Peyer's patch (tissue), 4 donors: ENCODE data around the gene SLC13A5.

Source experiments
- CTCF ChIP-seq, 6 experiments: fragments of 450-650 bp in 4 of 6; fragments of 200-600 bp in 2 of 6; sonication (generic) in 1 of 6; IDR thresholded peaks; one replicate each; pipeline ENCODE4 v1.5.1; 2017 to 2019; ENCODE audit warnings: antibody characterized with exemption in 6 of 6, mild to moderate bottlenecking in 3 of 6, moderate library complexity in 1 of 6
- POLR2A ChIP-seq, 2 donors: fragments of 450-650 bp; IDR thresholded peaks; one replicate each; pipeline ENCODE4 v1.5.1; 2017; ENCODE audit warnings: antibody characterized with exemption in 2 of 2, mild to moderate bottlenecking in 2 of 2, moderate library complexity in 2 of 2

GRCh38 chr17:6755281-6755680 lies 42.1 kb upstream of the SLC13A5 start:
- TF ChIP-seq CTCF (IDR thresholded peaks at IDR 0.05) (no peak), POLR2A (IDR thresholded peaks at IDR 0.05) (no peak)
